Thyroid gland (tissue), 4 donors: ENCODE data around the gene SPATA24. TPM values are rescaled to one million over a fixed set of nuclear protein-coding genes. Genes with fewer than 3 reads are reported as not detected.

Experiments used
- DNase-seq, 2 donors: peaks; one replicate each; pipeline ENCODE4 v3.0.0-alpha.2; 2019
- H3K27ac ChIP-seq, 3 donors: fragments of 200-600 bp; sonication (generic); 1 replicate in 2 of 3; 2 replicates in 1 of 3; pipeline ENCODE4 v1.5.1; 2016 to 2019; ENCODE audit warnings: mild to moderate bottlenecking in 1 of 3, moderate library complexity in 1 of 3
- H3K27me3 ChIP-seq: fragments of 200-600 bp; sonication (generic); one replicate; pipeline ENCODE4 v1.5.1; 2019
- H3K36me3 ChIP-seq, 2 donors: fragments of 200-600 bp; sonication (generic); one replicate each; pipeline ENCODE4 v1.5.1; 2016 to 2019
- H3K4me1 ChIP-seq, 2 donors: fragments of 200-600 bp; sonication (generic); one replicate each; pipeline ENCODE4 v1.5.1; 2017 to 2019
- H3K4me3 ChIP-seq, 3 donors: fragments of 200-600 bp; sonication (generic); replicated peaks in 1 of 3; 1 replicate in 2 of 3; 2 replicates in 1 of 3; pipeline ENCODE4 v1.5.1; 2016; ENCODE audit warnings: mild to moderate bottlenecking in 1 of 3
- H3K9me3 ChIP-seq: fragments of 200-600 bp; sonication (generic); one replicate; pipeline ENCODE4 v1.5.1; 2017
- POLR2A ChIP-seq, 2 donors: fragments of 450-650 bp; IDR thresholded peaks; one replicate each; pipeline ENCODE4 v1.6.1; 2017; ENCODE audit warnings: antibody characterized with exemption in 2 of 2, mild to moderate bottlenecking in 2 of 2, moderate library complexity in 1 of 2
- WGBS, 2 donors: methylation state at CpG; one replicate each; pipeline ENCODE4 v1.1.5; 2017; 5-methylcytosine and 5-hydroxymethylcytosine counted together
- intact Hi-C: fragments of 100-400 bp; cut with DNase I; formaldehyde crosslinking; loops from one replicate; pipeline ENCODE4 v1.15.1; 2023
- total RNA-seq, 4 donors: library from RNA; depleted of rRNA; stranded (reverse); fragments of >200 nt; gene quantifications; one replicate each; pipeline ENCODE4 v1.2.3, GENCODE V29; 2016
- TF ChIP-seq, protein P1 (sequence below), 6 experiments: fragments of 200-600 bp in 3 of 6; fragments of 450-650 bp in 3 of 6; sonication (generic) in 3 of 6; IDR thresholded peaks; one replicate each; pipeline ENCODE4 v1.5.1; 2016 to 2019; ENCODE audit warnings: antibody characterized with exemption in 6 of 6, mild to moderate bottlenecking in 2 of 6, inconsistent platforms in 1 of 6, moderate library complexity in 1 of 6

The SPATA24 gene
- total RNA-seq, 4 donors from 2014 or later: 6.5 to 14.2 (median 7.3) TPM

GRCh38 chr5:139377226-139377625 lies 26.7 kb downstream of the SPATA24 start:
- Histone ChIP-seq H3K9me3 (no peaks in the 10 kb centered on the region), H3K27me3 (no peaks in the 10 kb centered on the region), H3K4me3 (no peak overlapping the region), H3K27ac (no peak overlapping the region), H3K36me3 (no peaks in the 10 kb centered on the region), H3K4me1 (peaks cover 10 to 11% of the 10 kb centered on the region in 2 donors)
- no peak for DNase-seq
- 81 to 97% methylated on average over 3 of the region's 3 CpGs for WGBS, 2 donors
- intact Hi-C loops: no loop called here
- no peak for TF ChIP-seq POLR2A (IDR thresholded peaks at IDR 0.05)
- TF ChIP-seq, protein P1, sequence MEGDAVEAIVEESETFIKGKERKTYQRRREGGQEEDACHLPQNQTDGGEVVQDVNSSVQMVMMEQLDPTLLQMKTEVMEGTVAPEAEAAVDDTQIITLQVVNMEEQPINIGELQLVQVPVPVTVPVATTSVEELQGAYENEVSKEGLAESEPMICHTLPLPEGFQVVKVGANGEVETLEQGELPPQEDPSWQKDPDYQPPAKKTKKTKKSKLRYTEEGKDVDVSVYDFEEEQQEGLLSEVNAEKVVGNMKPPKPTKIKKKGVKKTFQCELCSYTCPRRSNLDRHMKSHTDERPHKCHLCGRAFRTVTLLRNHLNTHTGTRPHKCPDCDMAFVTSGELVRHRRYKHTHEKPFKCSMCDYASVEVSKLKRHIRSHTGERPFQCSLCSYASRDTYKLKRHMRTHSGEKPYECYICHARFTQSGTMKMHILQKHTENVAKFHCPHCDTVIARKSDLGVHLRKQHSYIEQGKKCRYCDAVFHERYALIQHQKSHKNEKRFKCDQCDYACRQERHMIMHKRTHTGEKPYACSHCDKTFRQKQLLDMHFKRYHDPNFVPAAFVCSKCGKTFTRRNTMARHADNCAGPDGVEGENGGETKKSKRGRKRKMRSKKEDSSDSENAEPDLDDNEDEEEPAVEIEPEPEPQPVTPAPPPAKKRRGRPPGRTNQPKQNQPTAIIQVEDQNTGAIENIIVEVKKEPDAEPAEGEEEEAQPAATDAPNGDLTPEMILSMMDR (IDR thresholded peaks at IDR 0.05): no peak

DNA sequence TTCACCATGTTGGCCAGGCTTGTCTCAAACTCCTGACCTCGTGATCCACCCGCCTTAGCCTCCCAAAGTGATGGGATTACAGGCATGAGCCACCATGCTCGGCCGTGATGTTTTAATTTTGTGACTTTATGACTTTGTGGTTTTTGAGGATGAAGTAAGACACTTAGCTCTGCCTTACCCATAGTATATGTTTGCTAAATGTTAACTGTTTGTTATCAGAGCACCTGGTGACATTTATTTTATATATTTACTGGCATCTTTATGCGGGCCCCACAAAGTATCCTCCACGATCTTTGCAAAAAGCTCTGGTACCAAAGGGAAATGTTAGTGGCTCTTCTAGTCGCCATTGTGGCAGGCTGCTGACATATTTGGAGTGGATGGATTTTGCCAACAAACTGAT lies 27.5 kb downstream of the SPATA24 start:
- no peaks in the 10 kb centered on the region for H3K36me3 ChIP-seq
- intact Hi-C loops: no loop called here
- no peaks in the 10 kb centered on the region for H3K27me3 ChIP-seq
- no peak overlapping the region for H3K27ac ChIP-seq
- no peak overlapping the region for H3K4me3 ChIP-seq
- H3K4me1 ChIP-seq: peaks cover 10 to 11% of the 10 kb centered on the region in 2 donors
- no peaks in the 10 kb centered on the region for H3K9me3 ChIP-seq
- WGBS, 2 donors: 92 to 95% methylated on average over 7 of the region's 7 CpGs
- TF ChIP-seq, protein P1 (IDR thresholded peaks at IDR 0.05): no peak
- TF ChIP-seq POLR2A (IDR thresholded peaks at IDR 0.05): no peak
- no peak for DNase-seq

DNA sequence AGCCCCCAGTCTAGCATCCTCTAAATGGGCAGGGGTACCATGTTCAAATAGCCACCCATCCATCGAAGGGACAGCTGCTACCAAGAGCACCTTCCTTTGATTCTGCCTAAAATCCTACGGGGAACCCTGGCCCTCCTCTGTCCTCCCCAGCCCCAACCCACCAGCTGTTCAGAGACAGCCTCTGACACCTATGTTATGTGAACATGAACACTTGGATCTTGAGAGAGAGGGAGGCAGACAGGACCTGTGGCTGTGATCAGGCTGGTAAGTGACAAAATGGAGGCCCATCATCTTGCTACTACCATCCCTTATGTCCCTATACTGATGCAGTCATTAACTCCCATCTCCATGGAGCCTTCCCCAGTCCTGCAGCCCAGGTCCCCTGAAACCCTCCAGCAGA lies 29.0 kb downstream of the SPATA24 start:
- Histone ChIP-seq H3K9me3 (no peaks in the 10 kb centered on the region), H3K27me3 (no peaks in the 10 kb centered on the region), H3K27ac (no peak overlapping the region), H3K4me3 (no peak overlapping the region), H3K36me3 (peaks cover 1 to 9% of the 10 kb centered on the region in 2 donors), H3K4me1 (peaks cover 10 to 11% of the 10 kb centered on the region in 2 donors)
- no peak for DNase-seq
- WGBS, 2 donors: 95 to 100% methylated on average over 1 to 2 of the region's 2 CpGs
- TF ChIP-seq POLR2A (IDR thresholded peaks at IDR 0.05): no peak
- TF ChIP-seq, protein P1 (IDR thresholded peaks at IDR 0.05): no peak
- intact Hi-C loops: no loop called here

- DNase-seq: no peak
- no peaks in the 10 kb centered on the region for H3K9me3 ChIP-seq
- TF ChIP-seq, protein P1 (IDR thresholded peaks at IDR 0.05): no peak
- no peak for TF ChIP-seq POLR2A (IDR thresholded peaks at IDR 0.05)
- intact Hi-C loops: no loop called here
- no peaks in the 10 kb centered on the region for H3K27me3 ChIP-seq
- H3K36me3 ChIP-seq: peaks cover 18 to 25% of the 10 kb centered on the region in 2 donors
- H3K27ac ChIP-seq: no peak overlapping the region
- H3K4me1 ChIP-seq: peaks cover 10 to 11% of the 10 kb centered on the region in 2 donors
- WGBS, 2 donors: 88 to 90% methylated on average over 7 of the region's 7 CpGs
- H3K4me3 ChIP-seq: no peak overlapping the region
Measured at GRCh38 chr5:139371482-139372435, 32.1 kb downstream of the SPATA24 start.

GRCh38 chr5:139369181-139369580 lies 34.7 kb downstream of the SPATA24 start:
- intact Hi-C loops: no loop called here
- DNase-seq: no peak
- Histone ChIP-seq H3K9me3 (no peaks in the 10 kb centered on the region), H3K4me3 (no peak overlapping the region), H3K27me3 (no peaks in the 10 kb centered on the region), H3K4me1 (peaks cover 9 to 16% of the 10 kb centered on the region in 2 donors), H3K27ac (no peak overlapping the region), H3K36me3 (peaks cover 43 to 50% of the 10 kb centered on the region in 2 donors)
- WGBS, 2 donors: 94 to 95% methylated on average over 1 of the region's 1 CpG
- TF ChIP-seq, protein P1 (IDR thresholded peaks at IDR 0.05): no peak
- no peak for TF ChIP-seq POLR2A (IDR thresholded peaks at IDR 0.05)
